BJ (cell line): ENCODE results near the gene SKP1. TPM values are rescaled to one million over a fixed set of nuclear protein-coding genes. Genes with fewer than 3 reads are reported as not detected.

Source experiments
- CTCF ChIA-PET: fragments of 350-600 bp; formaldehyde crosslinking; extraction: SDS; loops from one replicate; lab custom pipeline; 2021; ENCODE audit warnings: antibody characterized with exemption, inconsistent platforms; lab: Yijun Ruan, JAX
- POLR2A ChIA-PET: fragments of 300-600 bp; sonication (Branson Sonifier 250); formaldehyde crosslinking; extraction: SDS; loops from one replicate; lab custom pipeline; 2021; ENCODE audit warnings: antibody characterized with exemption; lab: Charles Lee
- DNase-seq: peaks from one replicate; pipeline ENCODE4 v3.0.0-alpha.2; 2011; ENCODE audit warnings: low read depth
- H3K27me3 ChIP-seq: 2 replicates; pipeline ENCODE4 v1.6.0; 2011; ENCODE audit warnings: low read length; ENCODE audit not compliant: control insufficient read depth, insufficient read depth
- H3K36me3 ChIP-seq: 2 replicates; pipeline ENCODE4 v1.5.1; 2011; ENCODE audit warnings: low read length; ENCODE audit not compliant: control insufficient read depth, insufficient read depth
- H3K4me3 ChIP-seq: 2 replicates; pipeline ENCODE4 v1.5.1; 2011; ENCODE audit warnings: low read depth, mild to moderate bottlenecking, control low read depth, low read length
- CTCF ChIP-seq: IDR thresholded peaks from 2 replicates; pipeline ENCODE4 v1.5.1; 2011; ENCODE audit warnings: low read depth, mild to moderate bottlenecking, control low read depth, inconsistent platforms, low read length, moderate library complexity; ENCODE audit not compliant: insufficient read depth
- polyA plus RNA-seq: library from polyadenylated mRNA; depleted of rRNA; stranded (reverse); fragments of >200 nt; gene quantifications from 2 replicates; pipeline ENCODE4 v1.2.3, GENCODE V29; 2011

SKP1 gene
- polyA plus RNA-seq, 1 experiment: 183 TPM

GRCh38 chr5:134110382-134110781, 66.4 kb downstream of the SKP1 start:
- TF ChIP-seq CTCF: no peak
- ChIA-PET CTCF (interaction anchor here (1.6 to 6.7 kb wide), 5 partner anchors 9 to 71 kb away, joined by 5 to 51 read pairs (median 7); no protein-coding TSS in a partner anchor), POLR2A (no interaction called here)
- no peak for DNase-seq
- Histone ChIP-seq H3K27me3 (peaks cover 6% of the 10 kb centered on the region), H3K36me3 (no peaks in the 10 kb centered on the region), H3K4me3 (no peak overlapping the region)

GRCh38 chr5:134107779-134108178, 69.0 kb downstream of the SKP1 start:
- no peak for TF ChIP-seq CTCF
- Histone ChIP-seq H3K27me3 (peaks cover 4% of the 10 kb centered on the region), H3K36me3 (no peaks in the 10 kb centered on the region), H3K4me3 (no peak overlapping the region)
- no peak for DNase-seq
- POLR2A ChIA-PET: no interaction called here
- CTCF ChIA-PET: interaction anchor here (1.1 to 2.0 kb wide), 2 partner anchors 9 to 38 kb away, joined by 3 to 9 read pairs; no protein-coding TSS in a partner anchor

GRCh38 chr5:134106991-134107701, 69.6 kb downstream of the SKP1 start:
- no peak overlapping the region for H3K4me3 ChIP-seq
- CTCF ChIA-PET: interaction anchor here (1.1 to 2.0 kb wide), 2 partner anchors 9 to 38 kb away, joined by 3 to 9 read pairs; no protein-coding TSS in a partner anchor
- POLR2A ChIA-PET: no interaction called here
- H3K36me3 ChIP-seq: no peaks in the 10 kb centered on the region
- no peak for TF ChIP-seq CTCF
- DNase-seq: no peak
- H3K27me3 ChIP-seq: peaks cover 4% of the 10 kb centered on the region

- H3K36me3 ChIP-seq: no peaks in the 10 kb centered on the region
- H3K27me3 ChIP-seq: peaks cover 1% of the 10 kb centered on the region
- no peak for DNase-seq
- ChIA-PET POLR2A (no interaction called here), CTCF (interaction anchor here (1.2 to 4.8 kb wide), 3 partner anchors 9 to 69 kb away, joined by 4 to 25 read pairs (median 4); no protein-coding TSS in a partner anchor)
- H3K4me3 ChIP-seq: no peak overlapping the region
- TF ChIP-seq CTCF: no peak
Measured at GRCh38 chr5:134103998-134104654, 72.6 kb downstream of the SKP1 start.

GRCh38 chr5:134103397-134103796, 73.4 kb downstream of the SKP1 start:
- H3K27me3 ChIP-seq: peaks cover 1% of the 10 kb centered on the region
- CTCF ChIA-PET: interaction anchor here (1.9 to 5.8 kb wide), 4 partner anchors 10 to 63 kb away, joined by 5 to 51 read pairs (median 34); partner anchors contain the start of gene TCF7
- TF ChIP-seq CTCF: no peak
- no peak overlapping the region for H3K4me3 ChIP-seq
- POLR2A ChIA-PET: no interaction called here
- DNase-seq: no peak
- H3K36me3 ChIP-seq: no peaks in the 10 kb centered on the region
